Retina (tissue), 1 donor: ENCODE results near the gene CHRNA7.
"Not testable (repeated sequence)": the region's sequence is repeated elsewhere in the genome, so short reads cannot be mapped to it uniquely, and the experiment has no call there.

Experiments used
- DNase-seq: peaks from one replicate; pipeline ENCODE4 v3.0.0-alpha.2; 2016

The CHRNA7 gene

DNA sequence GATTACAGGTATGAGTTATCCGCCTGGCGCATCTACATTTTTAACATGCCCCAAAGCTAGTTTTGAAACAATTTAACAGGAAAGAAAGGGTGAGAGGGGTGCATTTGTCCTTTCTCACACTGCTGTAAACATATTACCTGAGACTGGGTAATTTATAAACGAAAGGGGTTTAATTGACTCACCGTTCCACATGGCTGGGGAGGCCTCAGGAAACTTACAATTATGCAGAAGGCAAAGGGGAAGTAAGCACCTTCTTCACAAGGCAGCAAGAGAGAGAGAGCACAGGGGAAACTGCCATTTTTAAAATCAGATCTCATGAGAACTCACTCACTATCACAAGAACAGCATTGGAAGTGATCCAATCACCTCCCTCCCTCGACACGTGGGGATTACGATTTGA lies 165.9 kb downstream of the CHRNA7 start:
- not testable (repeated sequence) for DNase-seq

GRCh38 chr15:32198938-32199337 lies 168.6 kb downstream of the CHRNA7 start:
- not testable (repeated sequence) for DNase-seq

- not testable (repeated sequence) for DNase-seq
These were observed 178.8 kb downstream of the CHRNA7 start for GRCh38 chr15:32209081-32209480.

- no peak for DNase-seq
These were observed 188.4 kb downstream of the CHRNA7 start for GRCh38 chr15:32218666-32219065.
